HepG2 (cell line): ENCODE data around the gene ACBD5. TPM values are rescaled to one million over a fixed set of nuclear protein-coding genes. Genes with fewer than 3 reads are reported as not detected.

Source experiments
- FOXA3 ChIP-seq: IDR thresholded peaks from 2 replicates; pipeline ENCODE4 v1.6.1; 2016; ENCODE audit warnings: missing genetic modification reagents, missing compliant biosample characterization
- JDP2 ChIP-seq: sonication (generic); formaldehyde crosslinking; IDR thresholded peaks from 2 replicates; pipeline ENCODE4 v1.8.1; 2022; ENCODE audit warnings: missing genetic modification reagents, borderline replicate concordance
- JUN ChIP-seq: sonication (generic); formaldehyde crosslinking; IDR thresholded peaks from 2 replicates; pipeline ENCODE4 v1.4.0; 2020; ENCODE audit warnings: mild to moderate bottlenecking, missing genetic modification reagents
- KLF16 ChIP-seq, 2 experiments: sonication (generic) in 1 of 2; formaldehyde crosslinking in 1 of 2; IDR thresholded peaks; 2 replicates each; pipeline versions ENCODE4 v1.6.1 to v1.8.0; 2016 to 2023; ENCODE audit warnings: missing genetic modification reagents in 2 of 2, missing compliant biosample characterization in 1 of 2
- KMT2B ChIP-seq: IDR thresholded peaks from 2 replicates; pipeline ENCODE4 v1.6.1; 2016; ENCODE audit warnings: missing genetic modification reagents, missing compliant biosample characterization
- MTA1 ChIP-seq: sonication (generic); formaldehyde crosslinking; IDR thresholded peaks from 2 replicates; pipeline ENCODE4 v1.4.0; 2020; ENCODE audit warnings: missing genetic modification reagents, mild to moderate bottlenecking, borderline replicate concordance
- NRL ChIP-seq: sonication (generic); formaldehyde crosslinking; IDR thresholded peaks from 2 replicates; pipeline ENCODE4 v1.5.0; 2020; ENCODE audit warnings: missing genetic modification reagents, mild to moderate bottlenecking, moderate library complexity, borderline replicate concordance
- PLRG1 ChIP-seq: fragments of 450-650 bp; conservative IDR thresholded peaks from 2 replicates; pipeline ENCODE4 v1.6.1; 2016
- POLR2AphosphoS2 ChIP-seq: IDR thresholded peaks from 2 replicates; pipeline ENCODE4 v1.6.1; 2011; ENCODE audit warnings: low read depth, low read length, improper control_type of control experiment
- REPIN1 ChIP-seq: sonication (generic); formaldehyde crosslinking; IDR thresholded peaks from 2 replicates; pipeline ENCODE4 v1.8.0; 2022; ENCODE audit warnings: missing genetic modification reagents, low read depth, mild to moderate bottlenecking, borderline replicate concordance
- STAG1 ChIP-seq: sonication (generic); formaldehyde crosslinking; IDR thresholded peaks from 2 replicates; pipeline ENCODE4 v1.4.0; 2020; ENCODE audit warnings: missing genetic modification reagents
- ZNF292 ChIP-seq: sonication (generic); formaldehyde crosslinking; IDR thresholded peaks from 2 replicates; pipeline ENCODE4 v1.8.1; 2022; ENCODE audit warnings: mild to moderate bottlenecking, low read depth, missing genetic modification reagents, borderline replicate concordance
- ZNF331 ChIP-seq: sonication (generic); formaldehyde crosslinking; IDR thresholded peaks from 2 replicates; pipeline ENCODE4 v1.4.0; 2020; ENCODE audit warnings: missing genetic modification reagents
- ZNF557 ChIP-seq: sonication (generic); formaldehyde crosslinking; IDR thresholded peaks from 2 replicates; pipeline ENCODE4 v1.4.0; 2020; ENCODE audit warnings: missing genetic modification reagents
- polyA plus RNA-seq, 8 experiments: library from polyadenylated mRNA; depleted of rRNA in 3 of 8; stranded (reverse) in 7 of 8; unstranded in 1 of 8; fragments of >200 nt; fragmentation: Illumina TruSeq in 4 of 8; extraction: Trizol in 4 of 8; gene quantifications; 2 replicates each; pipeline versions ENCODE4 v1.2.1 to v1.2.3, GENCODE V29; 2011 to 2016; ENCODE audit warnings: low read depth in 4 of 8, missing spikeins in 1 of 8, mixed read lengths in 1 of 8; ENCODE audit not compliant: insufficient read depth in 1 of 8
- total RNA-seq, 5 experiments: library from RNA; depleted of rRNA; stranded (reverse); fragments of >200 nt; fragmentation: Illumina TruSeq; extraction: Trizol; gene quantifications; 2 replicates each; pipeline ENCODE4 v1.2.3, GENCODE V29; 2016; ENCODE audit warnings: low read depth in 1 of 5
- TF ChIP-seq, protein P1 (sequence below): sonication (generic); formaldehyde crosslinking; IDR thresholded peaks from 2 replicates; pipeline ENCODE4 v1.5.1; 2020; ENCODE audit warnings: mild to moderate bottlenecking, missing genetic modification reagents, moderate library complexity
- TF ChIP-seq, protein P2 (sequence below), 2 experiments: fragments of 450-650 bp in 1 of 2; sonication (generic) in 1 of 2; formaldehyde crosslinking; IDR thresholded peaks; 2 replicates each; pipeline versions ENCODE4 v1.5.0 to v1.8.0; 2020 to 2022; ENCODE audit warnings: mild to moderate bottlenecking in 1 of 2, missing genetic modification reagents in 1 of 2
- TF ChIP-seq, protein P3 (sequence below), 2 experiments: sonication (generic) in 1 of 2; formaldehyde crosslinking in 1 of 2; IDR thresholded peaks; 2 replicates each; pipeline versions ENCODE4 v1.4.0 to v1.6.1; 2018 to 2020; ENCODE audit warnings: missing genetic modification reagents in 2 of 2, borderline replicate concordance in 1 of 2, low read depth in 1 of 2, mild to moderate bottlenecking in 1 of 2, missing biosample characterization in 1 of 2
- TF ChIP-seq, protein P4 (sequence below): IDR thresholded peaks from 2 replicates; pipeline ENCODE4 v1.6.1; 2012; ENCODE audit warnings: low read length, improper control_type of control experiment

Gene ACBD5
- total and polyA plus RNA-seq, 2 of the 13 experiments (the other 11 are each of a cell fraction or from before 2014, with no cell fraction given), result 10.3 to 14.8 TPM

DNA sequence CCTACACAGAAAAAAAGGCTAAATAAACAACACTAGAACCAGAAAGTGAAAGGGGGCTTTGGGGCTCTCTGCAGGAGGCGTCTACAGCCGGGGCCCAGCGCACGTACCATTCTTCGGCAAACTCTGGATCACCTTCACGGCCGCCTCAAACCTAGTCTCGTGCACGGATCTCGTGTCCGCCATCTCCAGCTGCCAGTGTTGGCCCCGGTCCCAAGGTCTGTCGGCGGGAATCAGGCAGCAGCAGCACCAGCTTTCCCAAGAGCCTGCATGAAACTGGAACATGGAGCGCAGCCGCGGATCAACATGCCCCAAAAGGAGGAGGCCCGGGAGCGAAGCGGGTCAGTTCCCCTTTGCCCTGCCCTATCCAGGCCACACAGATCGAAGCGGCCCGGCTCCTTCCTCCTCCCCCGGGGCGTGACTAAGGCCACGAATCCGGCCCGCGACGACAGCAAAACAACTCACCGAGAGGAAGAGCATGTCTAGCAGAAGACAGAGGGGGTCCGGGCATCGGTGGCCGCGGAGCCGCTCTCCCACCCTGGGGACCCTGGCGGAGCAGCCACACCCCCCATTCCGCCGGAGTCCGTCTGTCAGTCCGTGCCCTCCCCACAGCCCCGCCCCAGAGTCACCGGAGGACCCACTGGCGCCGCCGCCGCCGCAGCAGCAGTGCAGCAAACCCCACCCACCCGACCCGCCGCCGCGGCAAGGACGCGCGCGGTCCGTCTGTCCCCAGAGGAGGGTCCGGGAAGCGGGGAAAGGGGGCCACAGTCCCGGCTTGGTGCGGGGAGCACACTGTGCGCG lies at the start of gene ACBD5 (continued):
- peak; percentile 74 for TF ChIP-seq FOXA3 (CRISPR knock-in tag)
- TF ChIP-seq ZNF557 (CRISPR knock-in tag), result no peak
- TF ChIP-seq KLF16 (CRISPR knock-in tag; IDR thresholded peaks at IDR 0.05), result peak in 1 of 2 experiments; percentile 59; a peak in 1 of 4 replicates
- TF ChIP-seq NRL (CRISPR knock-in tag), result peak; percentile 76
- peak; percentile 34 for TF ChIP-seq MTA1
- peak; percentile 70; the same call in 1 of the 2 replicates for TF ChIP-seq REPIN1 (CRISPR knock-in tag)
- peak; percentile 30; the same call in 1 of the 2 replicates for TF ChIP-seq ZNF331 (CRISPR knock-in tag)
- no peak for TF ChIP-seq STAG1 (CRISPR knock-in tag)
- TF ChIP-seq PLRG1, result no peak
- TF ChIP-seq KMT2B (CRISPR knock-in tag), result peak; percentile 85
- TF ChIP-seq, protein P1, sequence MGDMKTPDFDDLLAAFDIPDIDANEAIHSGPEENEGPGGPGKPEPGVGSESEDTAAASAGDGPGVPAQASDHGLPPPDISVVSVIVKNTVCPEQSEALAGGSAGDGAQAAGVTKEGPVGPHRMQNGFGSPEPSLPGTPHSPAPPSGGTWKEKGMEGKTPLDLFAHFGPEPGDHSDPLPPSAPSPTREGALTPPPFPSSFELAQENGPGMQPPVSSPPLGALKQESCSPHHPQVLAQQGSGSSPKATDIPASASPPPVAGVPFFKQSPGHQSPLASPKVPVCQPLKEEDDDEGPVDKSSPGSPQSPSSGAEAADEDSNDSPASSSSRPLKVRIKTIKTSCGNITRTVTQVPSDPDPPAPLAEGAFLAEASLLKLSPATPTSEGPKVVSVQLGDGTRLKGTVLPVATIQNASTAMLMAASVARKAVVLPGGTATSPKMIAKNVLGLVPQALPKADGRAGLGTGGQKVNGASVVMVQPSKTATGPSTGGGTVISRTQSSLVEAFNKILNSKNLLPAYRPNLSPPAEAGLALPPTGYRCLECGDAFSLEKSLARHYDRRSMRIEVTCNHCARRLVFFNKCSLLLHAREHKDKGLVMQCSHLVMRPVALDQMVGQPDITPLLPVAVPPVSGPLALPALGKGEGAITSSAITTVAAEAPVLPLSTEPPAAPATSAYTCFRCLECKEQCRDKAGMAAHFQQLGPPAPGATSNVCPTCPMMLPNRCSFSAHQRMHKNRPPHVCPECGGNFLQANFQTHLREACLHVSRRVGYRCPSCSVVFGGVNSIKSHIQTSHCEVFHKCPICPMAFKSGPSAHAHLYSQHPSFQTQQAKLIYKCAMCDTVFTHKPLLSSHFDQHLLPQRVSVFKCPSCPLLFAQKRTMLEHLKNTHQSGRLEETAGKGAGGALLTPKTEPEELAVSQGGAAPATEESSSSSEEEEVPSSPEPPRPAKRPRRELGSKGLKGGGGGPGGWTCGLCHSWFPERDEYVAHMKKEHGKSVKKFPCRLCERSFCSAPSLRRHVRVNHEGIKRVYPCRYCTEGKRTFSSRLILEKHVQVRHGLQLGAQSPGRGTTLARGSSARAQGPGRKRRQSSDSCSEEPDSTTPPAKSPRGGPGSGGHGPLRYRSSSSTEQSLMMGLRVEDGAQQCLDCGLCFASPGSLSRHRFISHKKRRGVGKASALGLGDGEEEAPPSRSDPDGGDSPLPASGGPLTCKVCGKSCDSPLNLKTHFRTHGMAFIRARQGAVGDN (CRISPR knock-in tag), result peak; percentile 90
- TF ChIP-seq JDP2 (CRISPR knock-in tag), result no peak
- TF ChIP-seq ZNF292 (CRISPR knock-in tag), result peak; percentile 90; the same call in 1 of the 2 replicates
- TF ChIP-seq, protein P2, sequence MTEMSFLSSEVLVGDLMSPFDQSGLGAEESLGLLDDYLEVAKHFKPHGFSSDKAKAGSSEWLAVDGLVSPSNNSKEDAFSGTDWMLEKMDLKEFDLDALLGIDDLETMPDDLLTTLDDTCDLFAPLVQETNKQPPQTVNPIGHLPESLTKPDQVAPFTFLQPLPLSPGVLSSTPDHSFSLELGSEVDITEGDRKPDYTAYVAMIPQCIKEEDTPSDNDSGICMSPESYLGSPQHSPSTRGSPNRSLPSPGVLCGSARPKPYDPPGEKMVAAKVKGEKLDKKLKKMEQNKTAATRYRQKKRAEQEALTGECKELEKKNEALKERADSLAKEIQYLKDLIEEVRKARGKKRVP (CRISPR knock-in tag; IDR thresholded peaks at IDR 0.05), result no peak
- no peak for TF ChIP-seq JUN (CRISPR knock-in tag)
- TF ChIP-seq, protein P3, sequence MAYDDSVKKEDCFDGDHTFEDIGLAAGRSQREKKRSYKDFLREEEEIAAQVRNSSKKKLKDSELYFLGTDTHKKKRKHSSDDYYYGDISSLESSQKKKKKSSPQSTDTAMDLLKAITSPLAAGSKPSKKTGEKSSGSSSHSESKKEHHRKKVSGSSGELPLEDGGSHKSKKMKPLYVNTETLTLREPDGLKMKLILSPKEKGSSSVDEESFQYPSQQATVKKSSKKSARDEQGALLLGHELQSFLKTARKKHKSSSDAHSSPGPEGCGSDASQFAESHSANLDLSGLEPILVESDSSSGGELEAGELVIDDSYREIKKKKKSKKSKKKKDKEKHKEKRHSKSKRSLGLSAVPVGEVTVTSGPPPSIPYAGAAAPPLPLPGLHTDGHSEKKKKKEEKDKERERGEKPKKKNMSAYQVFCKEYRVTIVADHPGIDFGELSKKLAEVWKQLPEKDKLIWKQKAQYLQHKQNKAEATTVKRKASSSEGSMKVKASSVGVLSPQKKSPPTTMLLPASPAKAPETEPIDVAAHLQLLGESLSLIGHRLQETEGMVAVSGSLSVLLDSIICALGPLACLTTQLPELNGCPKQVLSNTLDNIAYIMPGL (CRISPR knock-in tag; IDR thresholded peaks at IDR 0.05; ENCODE audit: borderline replicate concordance in 1 of 2, low read depth in 1 of 2), result peak; percentile 67 to 78
- TF ChIP-seq, protein P4, sequence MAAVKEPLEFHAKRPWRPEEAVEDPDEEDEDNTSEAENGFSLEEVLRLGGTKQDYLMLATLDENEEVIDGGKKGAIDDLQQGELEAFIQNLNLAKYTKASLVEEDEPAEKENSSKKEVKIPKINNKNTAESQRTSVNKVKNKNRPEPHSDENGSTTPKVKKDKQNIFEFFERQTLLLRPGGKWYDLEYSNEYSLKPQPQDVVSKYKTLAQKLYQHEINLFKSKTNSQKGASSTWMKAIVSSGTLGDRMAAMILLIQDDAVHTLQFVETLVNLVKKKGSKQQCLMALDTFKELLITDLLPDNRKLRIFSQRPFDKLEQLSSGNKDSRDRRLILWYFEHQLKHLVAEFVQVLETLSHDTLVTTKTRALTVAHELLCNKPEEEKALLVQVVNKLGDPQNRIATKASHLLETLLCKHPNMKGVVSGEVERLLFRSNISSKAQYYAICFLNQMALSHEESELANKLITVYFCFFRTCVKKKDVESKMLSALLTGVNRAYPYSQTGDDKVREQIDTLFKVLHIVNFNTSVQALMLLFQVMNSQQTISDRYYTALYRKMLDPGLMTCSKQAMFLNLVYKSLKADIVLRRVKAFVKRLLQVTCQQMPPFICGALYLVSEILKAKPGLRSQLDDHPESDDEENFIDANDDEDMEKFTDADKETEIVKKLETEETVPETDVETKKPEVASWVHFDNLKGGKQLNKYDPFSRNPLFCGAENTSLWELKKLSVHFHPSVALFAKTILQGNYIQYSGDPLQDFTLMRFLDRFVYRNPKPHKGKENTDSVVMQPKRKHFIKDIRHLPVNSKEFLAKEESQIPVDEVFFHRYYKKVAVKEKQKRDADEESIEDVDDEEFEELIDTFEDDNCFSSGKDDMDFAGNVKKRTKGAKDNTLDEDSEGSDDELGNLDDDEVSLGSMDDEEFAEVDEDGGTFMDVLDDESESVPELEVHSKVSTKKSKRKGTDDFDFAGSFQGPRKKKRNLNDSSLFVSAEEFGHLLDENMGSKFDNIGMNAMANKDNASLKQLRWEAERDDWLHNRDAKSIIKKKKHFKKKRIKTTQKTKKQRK, result no peak
- no peak for TF ChIP-seq POLR2AphosphoS2
